Activated T-helper 9 cell treated with anti-CD3 and anti-CD28 coated beads, Interleukin-2, amount 50 U/mL, for 16 hours (primary cell): ENCODE data around the gene PLEKHH1.
A peak's percentile ranks its signal among the peaks of the same experiment; 100 is the strongest.

Source experiments
- DNase-seq: peaks from one replicate; pipeline ENCODE4 v3.0.0-alpha.2; 2020; ENCODE audit warnings: low read depth

PLEKHH1 gene

DNA sequence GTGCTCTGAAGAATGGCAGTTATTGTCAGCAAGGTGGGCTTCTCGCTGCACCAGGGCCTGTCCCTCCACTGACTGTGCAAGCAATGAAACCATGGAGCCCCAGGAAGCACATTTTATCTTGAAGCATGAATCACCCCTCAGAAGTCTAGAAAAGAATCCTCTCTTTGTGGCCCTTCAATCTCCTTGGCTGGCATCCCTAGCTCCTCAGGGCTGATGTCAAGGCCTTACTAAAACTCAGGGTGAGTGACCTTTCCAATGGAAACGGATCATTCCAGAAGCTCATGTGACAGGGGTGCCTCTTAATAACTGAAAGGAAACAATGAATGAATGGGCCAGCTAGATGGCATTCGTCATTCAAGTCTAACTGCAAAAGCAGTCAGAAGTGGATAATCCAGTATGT is 22.3 kb upstream of the PLEKHH1 start:
- DNase-seq: no peak

GRCh38 chr14:67512463-67513310 is 20.4 kb upstream of the PLEKHH1 start:
- no peak for DNase-seq

DNA sequence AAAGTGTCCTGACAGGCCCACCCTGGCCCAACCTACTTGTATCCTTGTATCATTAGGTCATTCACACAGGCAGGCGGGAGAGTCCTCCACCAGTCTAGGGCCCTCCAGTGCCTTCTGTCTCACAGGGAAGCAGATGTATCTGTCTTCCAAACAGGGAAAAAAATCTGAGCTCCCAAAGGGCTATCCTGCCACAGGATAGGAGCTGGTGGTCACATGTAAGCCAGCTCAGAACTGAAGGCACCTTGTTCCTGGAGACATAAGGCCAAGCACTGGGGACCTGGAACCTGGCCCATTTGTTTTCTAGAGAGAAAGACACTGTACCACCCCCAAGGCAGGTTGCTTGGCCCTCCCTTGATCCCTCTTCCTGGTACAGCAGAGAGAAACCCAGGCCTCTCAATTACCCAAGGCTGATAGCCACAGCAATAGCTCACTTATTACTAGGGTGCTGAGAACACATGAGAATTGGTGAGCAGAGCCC is 19.4 kb upstream of the PLEKHH1 start:
- DNase-seq: no peak

DNA sequence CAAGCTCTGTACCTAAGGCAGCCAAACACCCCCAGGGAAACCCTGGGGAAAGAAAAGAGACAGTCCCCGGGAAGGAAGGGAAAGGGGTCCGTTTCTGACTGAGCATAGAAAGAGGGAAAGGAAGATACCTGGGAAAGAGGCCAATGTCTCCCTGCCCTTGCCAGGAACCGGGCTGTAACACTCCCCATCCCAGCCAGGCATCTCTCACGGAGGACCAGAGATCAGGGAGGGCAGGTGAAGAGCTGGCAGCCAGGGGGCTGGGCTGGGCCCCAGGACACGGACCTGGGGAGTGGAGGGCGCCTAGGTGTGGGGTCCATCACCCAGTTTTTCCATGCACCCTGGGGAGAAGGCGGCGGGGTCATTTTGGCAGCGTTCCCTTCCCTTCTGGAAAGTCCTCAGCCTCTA is 18.9 kb upstream of the PLEKHH1 start:
- DNase-seq: no peak

- peak; percentile 18 for DNase-seq
Observed at GRCh38 chr14:67514650-67515385, 18.3 kb upstream of the PLEKHH1 start.

DNA sequence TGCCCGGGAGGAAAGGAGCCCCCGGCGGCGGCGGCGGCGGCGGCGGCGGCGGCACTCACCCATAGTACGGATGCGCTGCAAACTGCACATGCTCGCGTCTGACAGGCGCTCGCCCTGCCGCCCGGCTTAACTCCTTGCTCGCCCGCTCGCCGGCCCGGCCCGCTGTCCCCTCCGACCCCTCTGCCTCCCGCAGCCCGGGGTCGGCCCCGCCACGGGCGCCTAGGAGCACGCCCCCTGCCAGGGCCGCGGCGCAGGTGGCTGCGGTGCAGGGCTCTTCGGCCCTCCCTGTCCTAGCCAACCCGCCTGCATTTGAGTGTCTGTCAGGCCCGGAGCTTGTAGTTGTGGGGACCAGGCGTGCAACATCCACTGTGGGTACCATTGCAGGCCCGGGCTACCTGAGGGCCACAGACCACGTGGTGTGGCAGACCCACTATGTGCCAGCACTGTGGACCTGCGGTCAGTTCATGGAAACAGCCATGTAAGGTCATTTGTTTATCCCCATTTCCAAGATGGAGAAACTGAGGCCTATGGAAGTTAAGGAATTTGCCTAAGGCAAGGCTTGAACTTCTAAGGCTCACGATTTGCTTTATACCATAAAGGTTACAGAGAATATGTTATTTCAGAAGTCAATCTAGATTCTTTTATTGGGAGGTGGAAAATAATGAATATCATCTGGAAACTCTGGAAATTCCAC is 17.6 kb upstream of the PLEKHH1 start:
- no peak for DNase-seq

DNA sequence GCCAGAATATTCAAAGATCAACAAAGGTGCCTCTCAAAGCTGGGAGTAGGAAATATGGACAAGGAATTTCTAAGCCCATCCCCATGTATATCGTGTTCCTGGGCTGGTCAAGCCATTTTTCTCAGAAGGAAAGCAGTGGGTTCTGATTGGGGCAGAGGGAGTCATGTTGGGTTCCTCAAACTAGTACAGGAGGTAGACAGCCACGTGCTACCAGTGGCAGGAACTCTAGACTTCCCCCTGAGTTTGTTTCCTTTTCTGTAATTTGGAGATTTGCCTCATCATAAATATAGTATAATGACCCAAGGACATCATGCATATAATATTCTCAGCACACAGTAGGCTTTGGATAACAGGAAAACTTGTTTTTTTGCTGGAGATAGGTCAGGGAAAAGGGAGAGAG is 16.4 kb upstream of the PLEKHH1 start:
- DNase-seq: no peak

GRCh38 chr14:67517083-67517482 is 16.0 kb upstream of the PLEKHH1 start:
- DNase-seq: no peak

GRCh38 chr14:67519406-67519805 is 13.7 kb upstream of the PLEKHH1 start:
- DNase-seq: no peak

DNA sequence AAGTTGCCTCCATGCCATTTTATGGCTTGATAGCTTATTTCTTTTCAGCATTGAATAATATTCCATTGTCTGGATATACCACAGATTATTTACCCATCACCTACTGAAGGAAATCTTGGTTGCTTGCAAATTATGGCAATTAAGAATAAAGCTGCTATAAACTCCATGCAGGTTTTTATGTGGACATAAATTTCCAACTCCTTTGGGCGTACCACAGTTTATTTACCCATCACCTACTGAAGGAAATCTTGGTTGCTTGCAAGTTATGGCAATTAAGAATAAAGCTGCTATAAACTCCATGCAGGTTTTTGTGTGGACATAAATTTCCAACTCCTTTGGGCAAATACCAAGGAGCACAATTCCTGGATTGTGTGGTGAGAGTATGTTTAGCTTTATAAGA is 12.6 kb upstream of the PLEKHH1 start:
- no peak for DNase-seq

- no peak for DNase-seq
Observed at GRCh38 chr14:67522270-67522669, 10.8 kb upstream of the PLEKHH1 start.

GRCh38 chr14:67523764-67524633 is 9.1 kb upstream of the PLEKHH1 start:
- no peak for DNase-seq

DNA sequence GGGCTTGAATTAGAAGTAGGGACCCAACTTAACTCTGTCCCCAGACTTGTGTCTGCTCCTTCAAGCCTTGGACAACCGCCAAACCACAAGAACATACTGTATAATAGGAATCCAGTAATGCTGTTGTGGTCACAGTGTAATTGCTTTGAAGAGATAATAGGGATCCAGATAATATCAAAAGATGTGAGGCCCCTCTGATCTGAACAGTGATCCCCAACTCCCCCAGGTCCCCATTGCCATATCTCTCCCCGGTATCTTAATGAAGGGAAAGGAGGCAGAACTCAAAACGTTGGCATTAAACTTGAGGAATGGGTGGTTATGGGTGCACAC is 8.5 kb upstream of the PLEKHH1 start:
- DNase-seq: no peak

DNA sequence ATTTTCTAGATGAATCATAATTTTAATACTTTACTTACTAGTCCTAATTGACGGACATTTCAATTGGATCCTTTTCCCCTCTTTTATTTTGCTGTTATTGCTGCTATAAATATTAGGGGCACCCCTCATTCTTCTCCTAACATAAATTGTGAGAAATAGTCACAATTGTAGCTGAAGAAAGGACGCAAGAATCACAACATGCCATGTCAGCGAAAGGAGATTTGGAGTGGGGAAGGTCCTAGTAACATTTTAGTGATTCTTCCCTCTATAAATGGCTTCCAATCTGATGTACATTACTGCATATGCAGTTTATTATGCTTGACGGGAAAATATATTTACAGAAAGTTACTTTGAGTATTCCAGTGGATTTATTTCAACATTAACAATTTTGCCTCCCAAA is 7.7 kb upstream of the PLEKHH1 start:
- no peak for DNase-seq

- DNase-seq: no peak
Observed at GRCh38 chr14:67526181-67526580, 6.9 kb upstream of the PLEKHH1 start.

- DNase-seq: no peak
Observed at GRCh38 chr14:67526676-67527459, 6.2 kb upstream of the PLEKHH1 start.

DNA sequence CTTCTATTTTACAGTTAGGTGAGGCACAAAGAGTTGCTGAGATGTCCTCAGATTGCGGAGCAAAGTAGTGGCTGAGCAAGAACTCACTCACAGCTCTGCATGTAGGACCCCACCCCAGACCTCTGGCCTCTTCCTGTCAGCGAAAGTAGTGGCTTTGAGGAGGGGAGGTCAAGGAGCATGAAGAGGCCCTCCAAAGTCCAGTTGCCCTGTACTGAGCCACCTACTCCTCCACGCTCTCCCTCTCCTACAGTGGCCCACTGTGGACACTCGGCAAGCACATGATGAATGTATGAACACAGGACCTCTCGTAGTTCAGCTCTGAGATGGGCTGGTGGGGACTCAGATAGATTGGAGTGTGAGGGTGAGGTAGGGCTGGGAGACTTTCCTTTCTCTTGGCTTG is 5.3 kb upstream of the PLEKHH1 start:
- no peak for DNase-seq

DNA sequence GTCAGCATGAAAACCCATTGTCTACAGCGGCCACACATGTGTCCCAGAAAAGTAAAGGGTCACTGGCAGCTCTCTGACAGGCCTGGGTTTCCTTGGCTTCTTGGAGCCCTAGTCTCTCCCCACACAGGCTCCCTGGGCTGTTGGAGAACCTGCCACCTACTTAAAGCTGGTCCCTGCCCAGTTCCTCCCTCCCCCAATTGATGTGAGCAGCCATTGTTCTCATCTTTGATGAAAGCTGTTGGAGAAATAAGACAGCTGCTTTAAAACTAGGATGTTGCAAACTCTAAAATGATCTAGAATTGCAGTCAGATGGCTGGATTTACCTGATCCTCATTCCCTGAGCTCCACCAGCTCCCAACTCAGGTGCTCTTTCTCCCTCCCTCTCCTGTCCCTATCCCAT is 4.8 kb upstream of the PLEKHH1 start:
- no peak for DNase-seq

DNA sequence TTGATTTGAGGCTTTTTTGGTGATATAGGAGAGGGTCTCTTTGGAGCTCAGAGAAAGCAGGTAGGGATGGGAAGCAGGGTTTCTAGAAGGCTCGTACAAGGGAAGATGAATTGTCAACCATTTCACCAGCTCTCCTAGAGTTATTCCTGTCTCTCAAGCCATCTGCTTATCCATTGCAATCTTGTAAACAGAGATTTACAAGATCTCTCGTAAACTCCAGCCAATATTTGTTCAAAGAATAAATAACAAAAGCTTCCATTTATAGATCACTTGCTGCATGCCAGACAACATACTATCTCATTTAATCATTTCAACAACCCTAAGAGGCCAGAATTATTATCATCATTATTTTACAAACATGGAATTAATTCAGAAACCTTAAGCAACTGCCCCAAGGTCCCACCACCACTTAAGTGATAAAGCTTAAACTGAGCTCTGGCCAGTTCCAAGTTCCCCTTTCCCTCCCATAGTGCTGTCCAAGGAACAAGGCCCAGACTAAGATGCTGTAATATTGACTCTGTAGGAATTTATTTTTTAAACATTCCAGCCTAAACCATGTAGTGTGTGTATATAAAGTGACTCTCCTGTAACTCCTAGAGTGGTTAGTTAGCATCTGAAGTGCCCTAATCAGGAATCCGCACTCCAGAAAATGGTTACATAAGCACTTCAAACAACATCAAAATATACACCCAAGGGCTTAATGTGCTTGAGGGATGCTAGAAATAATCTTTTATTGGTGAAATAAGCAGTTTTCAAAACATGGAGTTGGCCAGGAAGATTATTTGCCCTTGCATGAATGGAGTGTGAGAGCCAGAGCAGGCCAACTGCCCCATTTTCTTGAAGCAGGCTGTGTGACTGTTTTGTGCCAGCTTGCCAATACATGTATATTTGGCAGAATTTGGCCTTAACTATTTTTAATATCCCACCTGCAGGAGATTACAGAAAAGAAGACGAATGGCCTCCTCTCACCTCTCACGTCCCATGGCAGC is 2.8 kb upstream of the PLEKHH1 start:
- DNase-seq: no peak

DNA sequence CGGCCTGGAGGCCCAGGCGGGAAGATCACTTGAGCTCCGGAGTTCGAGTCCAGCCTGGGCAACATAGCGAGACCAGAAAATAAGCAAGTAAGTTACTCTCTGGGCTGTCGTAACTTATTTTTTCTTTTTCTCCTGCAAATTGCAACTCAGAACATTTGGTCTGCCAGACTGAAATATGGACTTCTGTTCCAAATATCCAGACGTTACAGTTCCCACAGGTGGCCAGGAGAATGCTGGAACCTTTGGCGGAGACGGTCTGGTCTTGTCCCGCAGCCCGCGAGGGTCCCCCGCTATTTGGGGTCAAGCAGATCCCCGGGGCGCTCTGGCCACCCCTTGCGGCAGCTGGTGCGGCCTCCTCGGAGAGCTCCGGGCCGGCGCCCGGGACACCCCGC is 488 bp upstream of the PLEKHH1 start:
- no peak for DNase-seq
